Suprapubic skin (tissue), 4 donors: ENCODE measurements around the gene MATR3. TPM values are rescaled to one million over a fixed set of nuclear protein-coding genes. Genes with fewer than 3 reads are reported as not detected.

Experiments
- DNase-seq, 2 donors: peaks; one replicate each; pipeline ENCODE4 v3.0.0-alpha.2; 2019; ENCODE audit warnings: low spot score in 2 of 2
- H3K27ac ChIP-seq: fragments of 200-600 bp; sonication (generic); one replicate; pipeline ENCODE4 v1.5.1; 2019
- H3K27me3 ChIP-seq: fragments of 200-600 bp; sonication (generic); one replicate; pipeline ENCODE4 v1.5.1; 2019
- H3K36me3 ChIP-seq: fragments of 200-600 bp; sonication (generic); one replicate; pipeline ENCODE4 v1.5.1; 2019
- H3K4me1 ChIP-seq: fragments of 200-600 bp; sonication (generic); one replicate; pipeline ENCODE4 v1.5.1; 2019
- H3K4me3 ChIP-seq: fragments of 200-600 bp; sonication (generic); one replicate; pipeline ENCODE4 v1.5.1; 2019; ENCODE audit warnings: mild to moderate bottlenecking
- H3K9me3 ChIP-seq: fragments of 200-600 bp; sonication (generic); one replicate; pipeline ENCODE4 v1.5.1; 2019
- EP300 ChIP-seq: sonication (generic); formaldehyde crosslinking; IDR thresholded peaks from one replicate; pipeline ENCODE4 v1.6.1; 2017; ENCODE audit warnings: antibody characterized with exemption
- POLR2A ChIP-seq, 2 donors: fragments of 450-650 bp; IDR thresholded peaks; one replicate each; pipeline ENCODE4 v1.6.1; 2017; ENCODE audit warnings: antibody characterized with exemption in 2 of 2, mild to moderate bottlenecking in 2 of 2, moderate library complexity in 2 of 2
- POLR2AphosphoS5 ChIP-seq, 3 donors: sonication (generic); formaldehyde crosslinking; IDR thresholded peaks; one replicate each; pipeline ENCODE4 v1.6.1; 2017; ENCODE audit warnings: antibody characterized with exemption in 3 of 3
- WGBS: methylation state at CpG from one replicate; pipeline ENCODE4 v1.1.5; 2018; 5-methylcytosine and 5-hydroxymethylcytosine counted together
- total RNA-seq, 4 donors: library from RNA; depleted of rRNA; stranded (reverse); fragments of >200 nt; gene quantifications; one replicate each; pipeline ENCODE4 v1.1.0, GENCODE V29; 2016
- TF ChIP-seq, protein P1 (sequence below), 2 donors: fragments of 200-600 bp in 1 of 2; fragments of 450-650 bp in 1 of 2; sonication (generic) in 1 of 2; IDR thresholded peaks; one replicate each; pipeline ENCODE4 v1.5.1; 2016 to 2019; ENCODE audit warnings: antibody characterized with exemption in 2 of 2, mild to moderate bottlenecking in 1 of 2, moderate library complexity in 1 of 2

The MATR3 gene
- total RNA-seq, 4 donors from 2014 or later: 115 to 192 (median 129) TPM

DNA sequence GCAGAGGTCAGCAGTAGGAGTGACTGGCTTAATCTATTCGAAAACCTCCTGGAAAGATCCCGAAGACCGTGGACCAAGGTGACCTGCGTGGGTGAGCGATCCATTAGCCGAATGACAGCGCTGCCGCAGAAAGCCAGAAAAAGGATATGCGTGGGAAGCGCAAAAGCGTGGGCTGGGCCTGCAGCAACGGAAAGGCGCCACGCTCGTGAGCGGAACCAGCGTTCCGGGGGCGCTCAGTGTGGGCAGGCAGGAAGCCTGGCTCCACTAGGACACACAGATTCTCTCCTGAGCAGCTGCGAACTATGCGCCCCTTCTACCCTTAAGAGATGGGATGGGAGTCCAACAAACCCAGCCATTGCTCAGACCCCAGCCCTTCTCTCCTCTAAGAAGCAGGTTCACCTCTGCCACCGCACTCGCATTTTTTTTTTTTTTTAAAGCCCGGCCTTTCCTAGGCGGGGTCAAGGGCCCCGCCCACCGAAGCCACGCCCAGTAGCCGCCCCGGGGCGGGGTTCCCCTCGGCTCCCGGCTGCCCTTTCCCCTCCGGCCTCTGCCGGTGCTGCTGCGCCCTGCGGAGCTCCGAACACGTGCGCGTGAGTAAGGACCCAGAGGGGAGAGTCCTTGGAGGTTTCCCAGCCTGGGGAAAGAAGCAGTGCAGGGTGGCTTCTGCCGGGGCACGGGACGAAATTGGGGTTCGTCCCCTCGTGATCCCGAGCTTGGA is 19.8 kb upstream of the MATR3 start:
- Histone ChIP-seq H3K4me3 (peak overlapping the region; percentile 52), H3K27me3 (no peaks in the 10 kb centered on the region), H3K4me1 (peaks cover 66% of the 10 kb centered on the region), H3K27ac (peak overlapping the region; percentile 69), H3K36me3 (peaks cover 5% of the 10 kb centered on the region), H3K9me3 (no peaks in the 10 kb centered on the region)
- WGBS: under 1% methylated on average over 47 of the region's 47 CpGs
- TF ChIP-seq, protein P1, sequence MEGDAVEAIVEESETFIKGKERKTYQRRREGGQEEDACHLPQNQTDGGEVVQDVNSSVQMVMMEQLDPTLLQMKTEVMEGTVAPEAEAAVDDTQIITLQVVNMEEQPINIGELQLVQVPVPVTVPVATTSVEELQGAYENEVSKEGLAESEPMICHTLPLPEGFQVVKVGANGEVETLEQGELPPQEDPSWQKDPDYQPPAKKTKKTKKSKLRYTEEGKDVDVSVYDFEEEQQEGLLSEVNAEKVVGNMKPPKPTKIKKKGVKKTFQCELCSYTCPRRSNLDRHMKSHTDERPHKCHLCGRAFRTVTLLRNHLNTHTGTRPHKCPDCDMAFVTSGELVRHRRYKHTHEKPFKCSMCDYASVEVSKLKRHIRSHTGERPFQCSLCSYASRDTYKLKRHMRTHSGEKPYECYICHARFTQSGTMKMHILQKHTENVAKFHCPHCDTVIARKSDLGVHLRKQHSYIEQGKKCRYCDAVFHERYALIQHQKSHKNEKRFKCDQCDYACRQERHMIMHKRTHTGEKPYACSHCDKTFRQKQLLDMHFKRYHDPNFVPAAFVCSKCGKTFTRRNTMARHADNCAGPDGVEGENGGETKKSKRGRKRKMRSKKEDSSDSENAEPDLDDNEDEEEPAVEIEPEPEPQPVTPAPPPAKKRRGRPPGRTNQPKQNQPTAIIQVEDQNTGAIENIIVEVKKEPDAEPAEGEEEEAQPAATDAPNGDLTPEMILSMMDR (IDR thresholded peaks at IDR 0.05): no peak
- no peak for TF ChIP-seq EP300
- TF ChIP-seq POLR2AphosphoS5 (IDR thresholded peaks at IDR 0.05): no peak
- no peak for TF ChIP-seq POLR2A (IDR thresholded peaks at IDR 0.05)
- peak; percentile 88 to 90 for DNase-seq

DNA sequence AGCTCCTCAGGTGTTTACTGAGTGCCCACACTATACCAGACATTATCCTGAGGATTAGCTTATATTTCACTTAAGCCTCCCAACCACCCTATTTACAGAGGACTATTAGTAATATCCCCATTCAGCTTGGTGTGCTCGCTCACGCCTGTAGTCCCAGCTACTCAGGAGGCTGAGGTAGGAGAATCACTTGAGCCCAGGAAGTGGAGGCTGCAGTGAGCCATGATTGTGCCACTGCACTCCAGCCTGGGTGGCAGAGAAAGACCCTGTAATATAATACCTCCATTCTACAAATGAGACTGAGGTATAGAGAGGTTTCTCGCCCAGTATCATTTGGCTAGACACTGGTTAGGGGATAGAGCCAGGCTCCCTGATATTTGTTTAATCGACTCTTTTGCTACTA is 18.0 kb upstream of the MATR3 start:
- Histone ChIP-seq H3K4me3 (no peak overlapping the region), H3K27me3 (no peaks in the 10 kb centered on the region), H3K9me3 (no peaks in the 10 kb centered on the region), H3K4me1 (peaks cover 66% of the 10 kb centered on the region), H3K27ac (peak overlapping the region; percentile 81), H3K36me3 (peaks cover 13% of the 10 kb centered on the region)
- no peak for TF ChIP-seq POLR2A (IDR thresholded peaks at IDR 0.05)
- no peak for TF ChIP-seq EP300
- TF ChIP-seq POLR2AphosphoS5 (IDR thresholded peaks at IDR 0.05): no peak
- TF ChIP-seq, protein P1 (IDR thresholded peaks at IDR 0.05): no peak
- 61% methylated on average over 4 of the region's 4 CpGs for WGBS
- DNase-seq: no peak

DNA sequence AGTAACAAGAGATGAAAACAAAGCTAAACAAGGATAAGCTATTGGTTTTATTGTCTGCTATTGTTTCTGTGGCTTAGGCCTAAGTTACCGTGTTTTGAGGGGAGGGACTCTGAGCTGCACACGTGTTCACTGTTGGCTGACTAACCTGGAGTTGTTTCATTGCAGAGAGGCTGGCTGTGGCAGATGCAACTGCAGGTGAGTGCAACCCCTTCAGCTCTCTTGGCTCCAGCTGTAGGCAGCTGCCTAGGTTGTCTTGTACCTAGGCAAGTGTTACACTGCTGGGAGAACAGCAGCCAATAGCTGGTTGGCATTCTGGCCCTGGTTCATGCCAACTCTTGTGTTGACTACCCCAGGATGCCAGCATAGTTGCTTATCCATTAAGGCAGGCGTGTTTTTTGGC is 17.6 kb upstream of the MATR3 start:
- TF ChIP-seq, protein P1 (IDR thresholded peaks at IDR 0.05): no peak
- TF ChIP-seq POLR2A (IDR thresholded peaks at IDR 0.05): no peak
- no peak for TF ChIP-seq POLR2AphosphoS5 (IDR thresholded peaks at IDR 0.05)
- TF ChIP-seq EP300: no peak
- Histone ChIP-seq H3K27me3 (no peaks in the 10 kb centered on the region), H3K4me3 (no peak overlapping the region), H3K9me3 (no peaks in the 10 kb centered on the region), H3K36me3 (peaks cover 13% of the 10 kb centered on the region), H3K27ac (peak overlapping the region; percentile 81), H3K4me1 (peaks cover 65% of the 10 kb centered on the region)
- no peak for DNase-seq
- 54% methylated on average over 3 of the region's 3 CpGs for WGBS

DNA sequence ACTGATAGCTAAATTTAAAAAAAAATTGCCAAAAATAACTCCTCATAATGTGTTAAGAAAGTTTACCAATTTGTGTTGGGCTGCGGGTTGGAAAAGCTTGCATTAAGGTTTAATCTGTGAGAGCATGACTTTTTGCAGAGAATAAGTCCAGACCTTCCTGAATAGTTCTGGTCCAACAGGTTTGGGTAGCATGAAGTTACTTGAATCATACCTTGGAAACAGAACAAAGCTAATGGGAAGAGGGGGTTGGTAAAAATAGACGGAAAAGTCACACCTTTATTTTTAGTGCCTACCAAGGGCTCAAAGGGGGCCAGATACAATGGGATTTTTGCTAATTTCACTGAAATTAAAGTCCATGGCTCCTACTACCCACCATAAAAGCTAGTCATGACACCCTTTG is 17.1 kb upstream of the MATR3 start:
- TF ChIP-seq, protein P1 (IDR thresholded peaks at IDR 0.05): no peak
- TF ChIP-seq POLR2A (IDR thresholded peaks at IDR 0.05) (no peak), POLR2AphosphoS5 (IDR thresholded peaks at IDR 0.05) (no peak), EP300 (no peak)
- 62% methylated on average over 2 of the region's 2 CpGs for WGBS
- H3K9me3 ChIP-seq: no peaks in the 10 kb centered on the region
- peak overlapping the region; percentile 81 for H3K27ac ChIP-seq
- H3K36me3 ChIP-seq: peaks cover 13% of the 10 kb centered on the region
- H3K4me3 ChIP-seq: no peak overlapping the region
- DNase-seq: no peak
- peaks cover 62% of the 10 kb centered on the region for H3K4me1 ChIP-seq
- no peaks in the 10 kb centered on the region for H3K27me3 ChIP-seq

DNA sequence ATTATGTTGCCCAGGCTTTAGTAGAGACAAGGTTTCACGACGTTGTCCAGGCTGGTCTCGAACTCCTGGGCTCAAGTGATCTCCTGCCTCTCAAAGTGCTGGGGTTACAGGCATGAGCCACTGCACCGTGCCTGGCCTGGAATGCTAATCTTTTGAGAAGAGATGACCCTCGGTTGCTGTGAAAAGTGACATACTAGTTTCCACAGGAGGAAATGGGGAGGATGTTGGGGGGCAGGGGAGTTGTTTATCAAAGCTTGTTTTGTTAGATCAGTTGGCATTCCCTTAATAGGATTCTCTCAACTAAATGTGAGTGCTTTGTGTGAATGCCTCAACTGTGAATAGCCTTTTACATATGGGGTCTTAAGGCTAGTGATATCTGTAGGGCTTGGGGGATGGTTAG is 16.4 kb upstream of the MATR3 start:
- peaks cover 13% of the 10 kb centered on the region for H3K36me3 ChIP-seq
- H3K4me3 ChIP-seq: no peak overlapping the region
- DNase-seq: no peak
- WGBS: 71% methylated on average over 5 of the region's 5 CpGs
- H3K4me1 ChIP-seq: peaks cover 64% of the 10 kb centered on the region
- TF ChIP-seq, protein P1 (IDR thresholded peaks at IDR 0.05): no peak
- TF ChIP-seq EP300: no peak
- no peak for TF ChIP-seq POLR2AphosphoS5 (IDR thresholded peaks at IDR 0.05)
- TF ChIP-seq POLR2A (IDR thresholded peaks at IDR 0.05): no peak
- peak overlapping the region; percentile 81 for H3K27ac ChIP-seq
- H3K9me3 ChIP-seq: no peaks in the 10 kb centered on the region
- no peaks in the 10 kb centered on the region for H3K27me3 ChIP-seq
